RWPE2 (cell line): ENCODE data around the gene ESRRA.

Experiments used
- ATAC-seq: fragments of 200-7000 bp; cut with Tn5 transposase; 3 replicates; pipeline ENCODE4 v1.9.1; 2021; ENCODE audit warnings: low read depth
- DNase-seq: peaks from one replicate; pipeline ENCODE4 v3.0.0-alpha.2; 2020; ENCODE audit warnings: low spot score
- H3K27ac ChIP-seq: fragments of 450-650 bp; 2 replicates; pipeline ENCODE4 v1.5.1; 2017; ENCODE audit warnings: mild to moderate bottlenecking; ENCODE audit not compliant: poor library complexity, severe bottlenecking
- H3K27me3 ChIP-seq: fragments of 250-450 bp; sonication (Bioruptor Pico); 2 replicates; pipeline ENCODE4 v1.5.1; 2021; ENCODE audit warnings: mild to moderate bottlenecking, moderate library complexity; ENCODE audit not compliant: insufficient read depth, poor library complexity, severe bottlenecking
- H3K36me3 ChIP-seq: fragments of 250-450 bp; sonication (Bioruptor Pico); 2 replicates; pipeline ENCODE4 v1.5.1; 2020; ENCODE audit warnings: low read depth, mild to moderate bottlenecking, moderate library complexity
- H3K4me1 ChIP-seq: fragments of 250-450 bp; sonication (Bioruptor Pico); 2 replicates; pipeline ENCODE4 v1.5.1; 2021; ENCODE audit warnings: mild to moderate bottlenecking, moderate library complexity; ENCODE audit not compliant: insufficient read depth, poor library complexity, severe bottlenecking
- H3K4me3 ChIP-seq: fragments of 250-450 bp; sonication (Bioruptor Pico); 2 replicates; pipeline ENCODE4 v1.5.1; 2021; ENCODE audit warnings: mild to moderate bottlenecking, moderate library complexity; ENCODE audit not compliant: severe bottlenecking
- H3K9me3 ChIP-seq: fragments of 250-450 bp; sonication (Bioruptor Pico); 2 replicates; pipeline ENCODE4 v1.5.1; 2021; ENCODE audit warnings: mild to moderate bottlenecking, moderate library complexity; ENCODE audit not compliant: severe bottlenecking
- TF ChIP-seq, protein P1 (sequence below): fragments of 450-650 bp; IDR thresholded peaks from one replicate; pipeline ENCODE4 v1.5.1; 2017; ENCODE audit warnings: mild to moderate bottlenecking, moderate library complexity; ENCODE audit not compliant: poor library complexity, severe bottlenecking

ESRRA gene

DNA sequence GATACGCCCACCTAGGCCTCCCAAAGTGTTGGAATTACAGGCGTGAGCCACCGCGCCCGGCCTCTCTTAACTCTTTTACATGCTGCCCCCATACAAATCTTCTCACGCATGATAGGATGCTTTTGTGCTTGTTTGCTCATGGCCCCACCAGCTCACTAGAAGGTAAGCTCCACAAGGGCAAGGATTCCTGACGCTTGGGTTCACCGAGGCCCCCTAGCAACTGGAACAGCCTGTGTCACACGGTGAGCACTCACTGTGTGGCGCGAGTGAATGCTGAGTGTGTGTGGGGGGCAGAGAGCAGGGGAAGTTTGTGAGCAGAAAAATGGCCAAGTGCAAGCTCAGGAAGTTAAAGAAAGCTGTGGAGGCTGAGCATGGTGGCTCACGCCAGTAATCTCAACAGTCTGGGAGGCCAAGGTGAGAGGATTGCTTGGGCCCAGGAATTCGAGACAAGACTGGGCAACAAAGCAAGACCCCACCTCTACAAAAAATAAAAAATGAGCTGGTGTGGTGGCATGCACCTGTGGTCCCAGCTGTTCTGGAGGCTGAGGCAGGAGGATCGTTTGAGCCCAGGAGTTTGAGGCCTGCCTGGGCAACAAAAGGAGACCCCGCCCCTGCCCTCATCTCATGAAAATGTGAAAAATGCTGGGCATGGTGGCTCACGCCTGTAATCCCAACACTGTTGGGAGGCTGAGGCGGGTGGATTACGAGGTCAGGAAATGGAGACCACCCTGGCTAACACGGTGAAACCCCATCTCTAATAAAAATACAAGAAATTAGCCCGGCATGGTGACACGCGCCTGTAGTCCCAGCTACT, 23.2 kb upstream of the ESRRA start:
- Histone ChIP-seq H3K9me3 (no peaks in the 10 kb centered on the region), H3K4me1 (peaks cover 3% of the 10 kb centered on the region), H3K27ac (no peak overlapping the region), H3K27me3 (no peaks in the 10 kb centered on the region), H3K4me3 (no peak overlapping the region), H3K36me3 (peaks cover 36% of the 10 kb centered on the region)
- TF ChIP-seq, protein P1, sequence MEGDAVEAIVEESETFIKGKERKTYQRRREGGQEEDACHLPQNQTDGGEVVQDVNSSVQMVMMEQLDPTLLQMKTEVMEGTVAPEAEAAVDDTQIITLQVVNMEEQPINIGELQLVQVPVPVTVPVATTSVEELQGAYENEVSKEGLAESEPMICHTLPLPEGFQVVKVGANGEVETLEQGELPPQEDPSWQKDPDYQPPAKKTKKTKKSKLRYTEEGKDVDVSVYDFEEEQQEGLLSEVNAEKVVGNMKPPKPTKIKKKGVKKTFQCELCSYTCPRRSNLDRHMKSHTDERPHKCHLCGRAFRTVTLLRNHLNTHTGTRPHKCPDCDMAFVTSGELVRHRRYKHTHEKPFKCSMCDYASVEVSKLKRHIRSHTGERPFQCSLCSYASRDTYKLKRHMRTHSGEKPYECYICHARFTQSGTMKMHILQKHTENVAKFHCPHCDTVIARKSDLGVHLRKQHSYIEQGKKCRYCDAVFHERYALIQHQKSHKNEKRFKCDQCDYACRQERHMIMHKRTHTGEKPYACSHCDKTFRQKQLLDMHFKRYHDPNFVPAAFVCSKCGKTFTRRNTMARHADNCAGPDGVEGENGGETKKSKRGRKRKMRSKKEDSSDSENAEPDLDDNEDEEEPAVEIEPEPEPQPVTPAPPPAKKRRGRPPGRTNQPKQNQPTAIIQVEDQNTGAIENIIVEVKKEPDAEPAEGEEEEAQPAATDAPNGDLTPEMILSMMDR = no peak
- ATAC-seq = no peak
- no peak for DNase-seq

DNA sequence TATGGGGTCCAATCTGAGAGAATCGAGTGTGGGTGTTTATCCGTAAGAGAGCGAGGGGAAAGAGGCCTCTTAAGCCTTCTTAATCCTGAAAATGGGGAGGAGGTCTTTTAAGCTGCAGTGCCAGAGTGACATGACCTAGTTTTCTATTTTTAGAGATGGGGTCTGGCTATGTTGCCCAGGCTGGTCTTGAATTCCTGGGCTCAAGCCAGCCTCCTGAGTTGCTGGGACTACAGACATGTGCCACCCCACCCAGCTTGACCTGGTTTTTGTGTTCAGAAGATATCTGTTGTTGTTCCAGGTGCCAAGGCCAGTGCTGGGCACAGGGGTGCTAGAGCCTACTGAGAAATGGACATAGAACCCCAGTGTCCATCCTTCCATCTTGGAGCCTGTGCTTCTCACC, 22.2 kb upstream of the ESRRA start:
- DNase-seq (no peak), ATAC-seq (no peak)
- Histone ChIP-seq H3K4me1 (no peaks in the 10 kb centered on the region), H3K27ac (peak overlapping the region; percentile 88), H3K27me3 (no peaks in the 10 kb centered on the region), H3K36me3 (peaks cover 29% of the 10 kb centered on the region), H3K9me3 (no peaks in the 10 kb centered on the region), H3K4me3 (no peak overlapping the region)
- TF ChIP-seq, protein P1 = no peak

DNA sequence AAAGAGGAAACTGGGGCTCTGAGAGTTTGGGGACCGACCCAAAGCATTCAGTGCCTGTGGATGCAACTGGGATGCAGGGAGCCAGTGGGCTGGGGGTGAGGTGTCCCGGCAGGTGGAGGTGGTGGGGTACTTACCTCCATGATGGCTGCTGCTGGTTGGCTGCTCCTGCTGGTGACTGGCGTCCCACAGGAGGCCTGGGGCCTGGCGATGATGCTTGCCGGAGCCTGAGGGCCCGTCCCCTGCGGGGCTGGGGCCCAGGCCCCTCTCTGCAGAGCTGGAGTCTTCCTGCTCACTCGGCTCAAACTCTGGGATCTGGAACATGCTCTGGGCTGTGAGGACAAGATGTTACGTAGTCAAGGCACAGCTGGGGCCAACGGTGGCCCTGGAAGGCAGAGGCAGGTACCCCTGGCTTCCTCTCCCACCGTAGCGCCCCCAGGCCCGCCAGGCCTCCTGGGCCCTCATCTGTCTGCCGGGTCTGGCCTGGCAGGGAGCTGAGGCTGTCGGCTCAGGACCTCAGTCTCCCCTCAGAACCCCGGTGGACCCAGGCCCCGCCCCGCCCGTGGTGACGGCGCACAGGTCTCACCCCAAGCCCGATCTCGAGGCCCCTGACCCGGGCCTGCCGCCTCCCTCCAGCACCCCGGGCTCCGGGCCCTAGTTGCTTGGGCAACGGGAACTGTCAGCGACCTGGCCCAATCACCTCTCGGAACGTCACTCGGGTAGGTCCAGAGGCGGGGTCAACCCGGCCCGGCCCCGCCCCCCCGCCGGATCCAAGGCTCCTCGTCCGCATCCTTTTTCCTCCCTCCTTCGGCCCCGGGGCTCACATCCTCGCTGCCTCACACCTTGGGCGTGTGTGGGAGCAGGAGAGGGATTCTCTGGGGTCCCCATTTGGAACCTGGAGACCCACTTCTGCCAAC, 21.0 kb upstream of the ESRRA start, which contains the start of gene BAD:
BAD (minus strand) TSS at position 618 of the 914 bp plus-strand sequence; CDS start at position 321, 297 bp downstream.
- no peaks in the 10 kb centered on the region for H3K9me3 ChIP-seq
- peaks cover 25% of the 10 kb centered on the region for H3K36me3 ChIP-seq
- ATAC-seq = peak; percentile 89
- peak within 1 kb of the TSS; percentile 65 for H3K4me3 ChIP-seq
- peak; percentile 94 for DNase-seq
- no peaks in the 10 kb centered on the region for H3K4me1 ChIP-seq
- H3K27me3 ChIP-seq = no peaks in the 10 kb centered on the region
- TF ChIP-seq, protein P1 = no peak
- peak within 1 kb of the TSS; percentile 88 for H3K27ac ChIP-seq

DNA sequence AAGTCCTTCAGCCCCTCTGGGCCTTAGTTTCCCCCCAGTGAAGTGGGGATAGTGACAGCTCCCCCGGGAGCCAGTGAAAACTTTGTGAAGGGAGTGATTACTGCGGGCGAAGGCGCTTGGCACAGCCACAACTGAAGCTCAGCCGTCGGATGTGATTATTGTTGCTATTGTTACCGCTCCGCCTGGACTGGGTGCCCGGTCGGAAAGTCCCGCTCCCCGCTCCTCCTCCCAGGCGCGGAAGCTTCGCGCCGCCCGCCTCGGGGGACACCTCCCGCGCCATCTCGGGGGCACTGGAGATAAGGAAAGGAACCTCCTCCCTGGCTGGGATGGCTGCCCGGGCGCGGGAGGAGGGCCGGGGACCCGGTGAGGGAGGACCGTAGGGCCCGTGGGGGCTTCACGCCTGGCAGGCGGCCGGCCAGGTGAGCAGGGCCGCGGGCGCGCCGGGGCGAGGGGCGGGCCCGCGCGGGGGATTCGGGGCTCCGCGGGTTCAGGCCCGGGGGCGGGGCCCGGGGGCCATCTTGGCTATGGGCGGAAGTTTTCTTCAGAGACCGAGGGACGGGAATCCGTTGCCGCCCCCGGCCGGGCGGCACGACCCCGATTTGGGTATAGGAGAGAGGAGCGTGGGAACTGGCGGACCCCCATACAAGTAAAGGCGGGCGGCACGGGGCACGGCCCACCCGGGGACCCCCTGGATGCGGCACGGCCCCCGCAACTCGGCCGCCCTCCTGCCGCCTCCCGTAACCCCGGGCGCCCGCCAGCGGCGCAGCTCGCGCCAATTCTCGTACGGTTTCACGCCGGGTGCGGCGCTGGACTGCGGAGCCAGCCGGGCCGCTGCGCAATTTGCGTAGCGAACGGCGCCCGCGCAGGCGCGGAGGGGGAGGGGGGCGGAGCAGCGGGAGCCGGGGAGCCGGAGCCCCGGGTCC, 20.1 kb upstream of the ESRRA start, which contains the start of gene GPR137:
GPR137 (plus strand) TSS at position 887 of the 923 bp plus-strand sequence. CDS start 677 bp downstream, outside the sequence.
- Histone ChIP-seq H3K36me3 (peaks cover 25% of the 10 kb centered on the region), H3K4me1 (no peaks in the 10 kb centered on the region), H3K4me3 (peak within 1 kb of the TSS; percentile 65), H3K9me3 (no peaks in the 10 kb centered on the region), H3K27me3 (no peaks in the 10 kb centered on the region), H3K27ac (peak within 1 kb of the TSS; percentile 88)
- TF ChIP-seq, protein P1 = no peak
- DNase-seq = peak; percentile 78
- peak; percentile 33 for ATAC-seq
